KOPT-K1 (cell line): ENCODE data around the gene SIDT2.
"Not testable (repeated sequence)": the region's sequence is repeated elsewhere in the genome, so short reads cannot be mapped to it uniquely, and the experiment has no call there.

Experiments used
- H3K27ac ChIP-seq: fragments of 200-600 bp; sonication (generic); 2 replicates; pipeline ENCODE4 v1.5.1; 2016; ENCODE audit warnings: antibody characterized with exemption, mild to moderate bottlenecking, low read depth, low read length; ENCODE audit not compliant: poor library complexity, severe bottlenecking
- H3K36me3 ChIP-seq: fragments of 200-600 bp; sonication (generic); 2 replicates; pipeline ENCODE4 v1.5.1; 2017; ENCODE audit warnings: antibody characterized with exemption, mild to moderate bottlenecking, low read length, moderate library complexity; ENCODE audit not compliant: insufficient read depth
- H3K9me3 ChIP-seq: fragments of 200-600 bp; sonication (generic); 2 replicates; pipeline ENCODE4 v1.5.1; 2017; ENCODE audit warnings: antibody characterized with exemption, low read length, mild to moderate bottlenecking; ENCODE audit not compliant: insufficient read depth, poor library complexity, severe bottlenecking

The SIDT2 gene

GRCh38 chr11:117201658-117202305 is 23.2 kb downstream of the SIDT2 start:
- peaks cover 31% of the 10 kb centered on the region; the same call in 1 of the 2 replicates for H3K36me3 ChIP-seq
- no peak overlapping the region for H3K27ac ChIP-seq
- no peaks in the 10 kb centered on the region for H3K9me3 ChIP-seq

GRCh38 chr11:117202386-117203068 is 24.0 kb downstream of the SIDT2 start:
- H3K36me3 ChIP-seq = peaks cover 31% of the 10 kb centered on the region; the same call in 1 of the 2 replicates
- no peak overlapping the region for H3K27ac ChIP-seq
- H3K9me3 ChIP-seq = no peaks in the 10 kb centered on the region

- Histone ChIP-seq H3K27ac (no peak overlapping the region), H3K9me3 (no peaks in the 10 kb centered on the region), H3K36me3 (peaks cover 31% of the 10 kb centered on the region; the same call in 1 of the 2 replicates)
Observed at GRCh38 chr11:117203069-117203407, 24.5 kb downstream of the SIDT2 start.

- Histone ChIP-seq H3K27ac (no peak overlapping the region), H3K36me3 (peaks cover 31% of the 10 kb centered on the region; the same call in 1 of the 2 replicates), H3K9me3 (no peaks in the 10 kb centered on the region)
Observed at GRCh38 chr11:117204283-117205080, 25.9 kb downstream of the SIDT2 start.

GRCh38 chr11:117205211-117205818 is 26.8 kb downstream of the SIDT2 start:
- no peak overlapping the region for H3K27ac ChIP-seq
- H3K36me3 ChIP-seq = peaks cover 31% of the 10 kb centered on the region; the same call in 1 of the 2 replicates
- no peaks in the 10 kb centered on the region for H3K9me3 ChIP-seq

- peaks cover 38% of the 10 kb centered on the region; the same call in 1 of the 2 replicates for H3K36me3 ChIP-seq
- not testable (repeated sequence) for H3K27ac ChIP-seq, H3K9me3 ChIP-seq
Observed at GRCh38 chr11:117206111-117206510, 27.6 kb downstream of the SIDT2 start.

- peaks cover 45% of the 10 kb centered on the region; the same call in 1 of the 2 replicates for H3K36me3 ChIP-seq
- not testable (repeated sequence) for H3K9me3 ChIP-seq, H3K27ac ChIP-seq
Observed at GRCh38 chr11:117206859-117207258, 28.3 kb downstream of the SIDT2 start.

GRCh38 chr11:117207481-117207880 is 28.9 kb downstream of the SIDT2 start:
- H3K36me3 ChIP-seq = peaks cover 49% of the 10 kb centered on the region; the same call in 1 of the 2 replicates
- not testable (repeated sequence) for H3K9me3 ChIP-seq, H3K27ac ChIP-seq

GRCh38 chr11:117208710-117209109 is 30.2 kb downstream of the SIDT2 start:
- H3K36me3 ChIP-seq = peaks cover 50% of the 10 kb centered on the region
- H3K27ac ChIP-seq, H3K9me3 ChIP-seq: not testable (repeated sequence)

- not testable (repeated sequence) for H3K9me3 ChIP-seq, H3K27ac ChIP-seq
- H3K36me3 ChIP-seq = peaks cover 49% of the 10 kb centered on the region
Observed at GRCh38 chr11:117209351-117210125, 31.0 kb downstream of the SIDT2 start.

- Histone ChIP-seq H3K27ac (no peak overlapping the region), H3K9me3 (no peaks in the 10 kb centered on the region), H3K36me3 (peaks cover 45% of the 10 kb centered on the region)
Observed at GRCh38 chr11:117210620-117211019, 32.1 kb downstream of the SIDT2 start.

GRCh38 chr11:117212697-117213355 is 34.3 kb downstream of the SIDT2 start:
- Histone ChIP-seq H3K9me3 (no peaks in the 10 kb centered on the region), H3K36me3 (peaks cover 66% of the 10 kb centered on the region), H3K27ac (no peak overlapping the region)

GRCh38 chr11:117214404-117215110 is 36.0 kb downstream of the SIDT2 start:
- H3K9me3 ChIP-seq = no peaks in the 10 kb centered on the region
- H3K36me3 ChIP-seq = peaks cover 84% of the 10 kb centered on the region
- no peak overlapping the region for H3K27ac ChIP-seq
